Skeletal muscle satellite cell (primary cell): ENCODE measurements around the gene DHX57.
"Not testable (repeated sequence)": the region's sequence is repeated elsewhere in the genome, so short reads cannot be mapped to it uniquely, and the experiment has no call there.

Experiments used
- H3K27me3 ChIP-seq: 2 replicates; pipeline ENCODE4 v1.7.0; 2013; ENCODE audit warnings: low read length; ENCODE audit not compliant: control insufficient read depth, insufficient read depth
- H3K36me3 ChIP-seq: 2 replicates; pipeline ENCODE4 v1.7.0; 2013; ENCODE audit warnings: mild to moderate bottlenecking, control low read depth, low read length; ENCODE audit not compliant: insufficient read depth
- H3K4me1 ChIP-seq: 2 replicates; pipeline ENCODE4 v1.7.0; 2013; ENCODE audit warnings: low read length; ENCODE audit not compliant: control insufficient read depth, insufficient read depth
- H3K4me2 ChIP-seq: 2 replicates; pipeline ENCODE4 v1.7.0; 2013; ENCODE audit warnings: mild to moderate bottlenecking, low read length
- H3K4me3 ChIP-seq: 2 replicates; pipeline ENCODE4 v1.7.0; 2013; ENCODE audit warnings: low read length
- H3K9ac ChIP-seq: 2 replicates; pipeline ENCODE4 v1.7.0; 2013; ENCODE audit warnings: mild to moderate bottlenecking, low read depth, low read length, moderate library complexity
- H3K9me3 ChIP-seq: replicated peaks from 2 replicates; pipeline ENCODE4 v1.7.0; 2013; ENCODE audit warnings: mild to moderate bottlenecking, control low read depth, low read length

DHX57 gene

DNA sequence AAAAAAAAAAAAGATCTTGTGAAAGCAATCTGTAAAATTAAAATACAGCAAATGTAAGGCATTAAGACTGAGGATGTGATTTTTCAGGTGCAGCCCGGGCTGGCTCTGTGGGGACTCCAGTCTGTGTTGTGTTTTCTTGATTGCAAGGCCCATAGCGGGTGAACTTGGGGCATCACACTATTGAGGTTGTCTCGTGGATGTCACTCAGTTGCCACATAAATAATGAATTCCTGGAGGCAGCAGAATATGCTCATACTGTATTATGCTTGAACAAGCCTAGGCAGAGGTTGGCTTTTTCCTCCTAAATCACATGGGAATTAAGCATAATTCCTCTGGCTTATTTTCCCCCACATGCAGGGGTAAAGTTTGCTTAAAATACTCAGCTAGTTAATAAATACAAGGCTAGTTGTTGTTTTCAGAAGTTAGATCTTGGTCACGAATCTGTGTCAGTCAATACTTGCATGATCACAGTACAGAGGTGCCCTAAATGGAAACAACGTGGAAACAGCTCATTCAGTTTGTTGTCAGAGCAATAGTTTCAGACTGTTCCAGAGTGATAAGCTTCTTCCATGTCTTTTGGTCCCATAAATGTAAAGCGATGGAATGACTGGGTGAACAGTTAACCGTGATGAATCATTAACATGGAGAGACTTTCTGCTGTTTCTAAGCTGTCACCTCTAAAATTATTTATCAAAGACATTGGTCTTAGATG is 81.3 kb downstream of the DHX57 start:
- no peak overlapping the region for H3K4me3 ChIP-seq
- peaks cover 6% of the 10 kb centered on the region for H3K36me3 ChIP-seq
- H3K9me3 ChIP-seq, result no peaks in the 10 kb centered on the region
- no peak overlapping the region for H3K9ac ChIP-seq
- H3K27me3 ChIP-seq, result no peaks in the 10 kb centered on the region
- no peaks in the 10 kb centered on the region for H3K4me1 ChIP-seq
- H3K4me2 ChIP-seq, result no peak overlapping the region

DNA sequence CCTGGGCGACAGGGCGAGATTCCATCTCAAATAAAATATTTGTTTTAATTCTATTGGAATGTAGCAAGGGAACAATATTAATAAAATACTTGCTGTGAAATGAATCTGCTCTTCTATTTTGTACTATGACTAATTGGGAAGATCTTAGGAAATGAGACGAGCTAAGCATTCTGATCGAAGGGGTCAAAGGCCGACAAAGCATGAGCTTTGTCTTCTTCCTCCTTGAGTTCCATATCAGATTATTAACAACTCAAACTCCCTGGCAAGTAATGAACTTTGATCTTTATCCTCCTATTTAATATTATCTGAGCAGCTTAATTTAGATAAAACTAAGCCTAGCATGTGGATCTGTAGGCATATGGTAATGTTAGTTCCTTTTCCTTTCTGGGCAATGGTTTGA is 82.2 kb downstream of the DHX57 start:
- Histone ChIP-seq H3K36me3 (peaks cover 6% of the 10 kb centered on the region), H3K27me3 (no peaks in the 10 kb centered on the region), H3K4me1 (no peaks in the 10 kb centered on the region), H3K4me3 (no peak overlapping the region), H3K4me2 (no peak overlapping the region), H3K9ac (no peak overlapping the region), H3K9me3 (no peaks in the 10 kb centered on the region)

DNA sequence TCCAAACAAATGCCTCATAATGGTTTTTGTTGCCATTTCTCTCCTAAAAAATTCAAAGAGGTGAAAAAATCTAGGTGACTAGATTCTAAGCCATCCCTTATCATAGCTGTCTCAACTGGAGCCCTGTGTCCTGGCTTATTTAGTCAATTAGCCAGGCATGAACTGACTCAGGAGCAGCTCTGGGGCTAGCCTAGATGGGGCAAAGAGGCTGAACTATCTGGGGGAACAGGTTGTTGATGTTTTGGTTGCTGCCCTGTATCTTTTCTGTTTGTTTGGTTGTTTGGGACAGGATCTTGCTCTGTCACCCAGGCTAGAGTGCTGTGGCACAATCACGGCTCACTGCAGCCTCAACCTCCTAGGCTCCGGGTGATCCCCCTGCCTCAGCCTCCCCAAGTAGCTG is 83.0 kb downstream of the DHX57 start:
- Histone ChIP-seq H3K9me3 (no peaks in the 10 kb centered on the region), H3K4me1 (no peaks in the 10 kb centered on the region), H3K27me3 (no peaks in the 10 kb centered on the region), H3K4me2 (no peak overlapping the region), H3K36me3 (peaks cover under 1% of the 10 kb centered on the region), H3K4me3 (no peak overlapping the region), H3K9ac (no peak overlapping the region)

DNA sequence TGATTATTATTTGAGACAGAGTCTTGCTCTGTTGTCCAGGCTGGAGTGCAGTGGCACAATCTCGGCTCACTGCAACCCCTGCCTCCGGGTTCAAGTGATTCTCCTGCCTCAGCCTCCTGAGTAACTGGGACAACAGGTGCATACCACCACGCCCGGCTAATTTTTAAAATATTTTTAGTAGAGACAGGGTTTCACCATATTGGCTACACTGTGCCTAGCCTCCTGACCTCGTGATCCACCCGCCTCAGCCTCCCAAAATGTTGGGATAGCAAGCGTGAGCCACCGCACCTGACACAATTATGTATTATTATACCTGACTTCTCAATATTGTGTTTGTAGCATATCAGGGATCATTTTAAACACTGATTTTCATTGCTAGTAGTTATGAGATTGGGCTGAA is 83.4 kb downstream of the DHX57 start:
- not testable (repeated sequence) for H3K36me3 ChIP-seq, H3K27me3 ChIP-seq, H3K9ac ChIP-seq, H3K9me3 ChIP-seq, H3K4me1 ChIP-seq, H3K4me2 ChIP-seq, H3K4me3 ChIP-seq

DNA sequence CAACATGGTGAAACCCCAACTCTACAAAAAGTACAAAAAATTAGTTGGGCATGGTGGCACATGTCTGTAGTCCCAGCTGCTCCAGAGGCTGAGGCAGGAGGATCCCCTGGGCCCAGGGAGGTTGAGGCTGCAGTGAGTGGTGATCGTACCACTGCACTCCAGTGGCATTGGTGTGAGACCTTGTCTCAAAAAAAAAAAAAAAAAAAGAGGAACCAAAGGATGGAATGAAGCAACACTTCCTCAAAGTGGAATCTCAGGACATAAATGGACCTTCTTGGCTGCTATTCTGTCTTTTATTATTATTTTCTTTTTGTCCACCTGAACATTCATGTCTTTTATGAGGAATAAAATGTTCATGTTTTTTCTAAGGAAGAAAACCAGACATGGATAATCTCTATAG is 84.0 kb downstream of the DHX57 start:
- Histone ChIP-seq H3K36me3 (no peaks in the 10 kb centered on the region), H3K27me3 (no peaks in the 10 kb centered on the region), H3K9ac (no peak overlapping the region), H3K4me2 (no peak overlapping the region), H3K9me3 (no peaks in the 10 kb centered on the region), H3K4me3 (no peak overlapping the region), H3K4me1 (no peaks in the 10 kb centered on the region)

DNA sequence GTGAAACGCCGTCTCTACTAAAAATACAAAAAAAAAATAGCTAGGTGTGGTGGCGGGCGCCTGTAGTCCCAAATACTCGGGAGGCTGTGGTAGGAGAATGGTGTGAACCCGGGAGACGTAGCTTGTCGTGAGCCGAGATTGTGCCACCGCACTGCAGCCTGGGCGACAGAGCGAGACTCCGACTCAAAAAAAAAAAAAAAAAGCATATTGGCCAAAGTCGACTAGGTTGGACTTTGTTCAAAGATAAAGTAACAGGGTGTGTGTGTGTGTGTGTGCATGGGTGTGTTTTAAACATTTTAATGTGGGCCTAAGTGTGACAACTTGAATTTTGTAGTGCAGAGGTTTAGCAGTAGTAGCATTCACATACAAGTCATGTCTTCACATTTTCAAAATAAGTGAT is 86.0 kb downstream of the DHX57 start:
- H3K36me3 ChIP-seq, result no peaks in the 10 kb centered on the region
- H3K4me3 ChIP-seq, result no peak overlapping the region
- H3K9ac ChIP-seq, result no peak overlapping the region
- no peaks in the 10 kb centered on the region for H3K4me1 ChIP-seq
- H3K27me3 ChIP-seq, result no peaks in the 10 kb centered on the region
- no peaks in the 10 kb centered on the region for H3K9me3 ChIP-seq
- H3K4me2 ChIP-seq, result no peak overlapping the region

DNA sequence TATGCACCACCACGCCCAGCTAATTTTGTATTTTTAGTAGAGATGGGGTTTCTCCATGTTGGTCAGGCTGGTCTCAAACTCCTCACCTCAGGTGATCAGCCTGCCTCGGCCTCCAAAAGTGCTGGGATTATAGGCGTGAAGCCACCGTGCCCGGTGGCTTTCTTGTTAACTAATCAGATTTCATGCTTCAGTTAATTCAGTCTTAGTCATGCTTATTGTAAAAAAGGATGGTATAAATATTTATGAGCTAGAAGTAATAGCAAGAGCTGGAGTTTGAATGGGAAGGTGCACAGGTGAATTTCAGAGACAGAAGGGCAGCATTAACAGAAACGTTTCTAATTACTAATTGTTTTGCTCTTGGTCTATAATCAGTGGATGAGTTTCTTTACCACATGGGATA is 87.4 kb downstream of the DHX57 start:
- Histone ChIP-seq H3K4me3 (no peak overlapping the region), H3K9me3 (no peaks in the 10 kb centered on the region), H3K27me3 (no peaks in the 10 kb centered on the region), H3K36me3 (no peaks in the 10 kb centered on the region), H3K9ac (no peak overlapping the region), H3K4me2 (no peak overlapping the region), H3K4me1 (no peaks in the 10 kb centered on the region)

DNA sequence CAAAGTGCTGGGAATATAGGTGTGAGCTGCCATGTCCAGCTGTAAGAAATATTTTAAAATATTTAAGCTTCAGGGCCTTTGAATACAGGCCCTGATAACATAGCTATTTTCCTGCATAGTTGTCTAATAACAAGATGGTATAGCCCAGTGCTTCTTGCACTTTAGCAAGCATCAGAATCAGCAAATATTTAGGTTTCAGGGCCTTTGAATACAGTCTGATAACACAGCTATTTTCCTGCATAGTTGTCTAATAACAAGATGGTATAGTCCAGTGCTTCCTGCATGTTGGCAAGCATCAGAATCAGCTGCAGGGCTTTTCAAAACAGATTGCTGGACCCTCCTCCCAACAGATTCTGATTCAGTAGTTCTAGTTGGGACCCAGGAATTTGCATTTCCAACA is 92.1 kb downstream of the DHX57 start:
- no peaks in the 10 kb centered on the region for H3K9me3 ChIP-seq
- no peak overlapping the region for H3K4me2 ChIP-seq
- no peaks in the 10 kb centered on the region for H3K27me3 ChIP-seq
- H3K4me1 ChIP-seq, result peaks cover 4% of the 10 kb centered on the region
- peaks cover 11% of the 10 kb centered on the region for H3K36me3 ChIP-seq
- no peak overlapping the region for H3K4me3 ChIP-seq
- no peak overlapping the region for H3K9ac ChIP-seq

DNA sequence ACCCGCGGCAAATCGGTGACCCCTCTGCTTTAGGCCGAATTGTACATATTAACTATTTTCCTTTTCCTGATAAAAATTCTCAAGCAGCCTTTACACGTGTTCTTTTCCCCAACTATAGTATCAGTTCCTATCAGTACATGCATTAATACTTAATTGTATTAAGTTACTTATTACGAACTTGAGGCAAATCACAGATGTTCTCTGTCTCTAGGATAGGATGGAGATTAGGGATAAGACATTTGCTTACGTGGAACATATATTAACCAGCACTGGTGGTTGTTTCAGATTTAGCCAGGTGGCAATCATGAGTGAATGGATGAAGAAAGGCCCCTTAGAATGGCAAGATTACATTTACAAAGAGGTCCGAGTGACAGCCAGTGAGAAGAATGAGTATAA is 97.0 kb downstream of the DHX57 start:
- Histone ChIP-seq H3K4me1 (peaks cover 4% of the 10 kb centered on the region), H3K4me2 (peak overlapping the region; percentile 85), H3K9ac (peak overlapping the region; percentile 84), H3K36me3 (peaks cover 11% of the 10 kb centered on the region), H3K27me3 (no peaks in the 10 kb centered on the region), H3K4me3 (peak overlapping the region; percentile 76), H3K9me3 (no peaks in the 10 kb centered on the region)

DNA sequence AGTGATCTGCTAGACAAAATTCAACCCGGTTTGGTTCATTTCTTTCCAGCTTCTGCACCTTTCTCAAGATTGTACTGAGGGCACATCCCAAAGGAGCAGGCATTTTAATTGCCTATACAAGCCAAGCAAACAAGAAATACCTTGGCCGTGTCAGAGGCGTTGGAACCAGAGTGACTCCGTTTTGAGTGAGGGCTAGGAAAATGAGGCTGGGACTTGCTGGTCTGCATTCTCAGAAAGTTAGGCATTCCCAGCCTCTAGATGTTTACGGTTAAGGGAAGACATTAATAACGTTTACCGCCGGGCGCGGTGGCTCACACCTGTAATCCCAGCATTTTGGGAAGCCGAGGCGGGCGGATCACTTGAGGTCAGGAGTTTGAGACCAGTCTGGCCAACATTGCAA is 99.2 kb downstream of the DHX57 start:
- Histone ChIP-seq H3K27me3 (no peaks in the 10 kb centered on the region), H3K4me3 (no peak overlapping the region), H3K4me2 (no peak overlapping the region), H3K36me3 (peaks cover 4% of the 10 kb centered on the region), H3K4me1 (peaks cover 11% of the 10 kb centered on the region), H3K9me3 (no peaks in the 10 kb centered on the region), H3K9ac (no peak overlapping the region)

DNA sequence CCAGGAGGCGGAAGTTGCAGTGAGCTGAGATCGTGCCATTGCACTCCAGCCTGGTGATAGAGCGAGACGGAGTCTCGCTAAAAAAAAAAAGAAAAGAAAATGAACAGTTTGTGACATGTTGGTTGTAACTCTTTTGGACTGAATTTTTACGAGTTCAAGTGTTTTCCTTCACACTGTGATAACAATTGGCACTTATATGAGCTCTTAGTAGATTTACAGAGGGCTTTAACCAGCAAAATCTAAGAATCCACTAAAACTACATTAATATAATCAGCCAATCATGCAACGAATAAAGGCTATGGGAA is 99.9 kb downstream of the DHX57 start:
- Histone ChIP-seq H3K27me3 (no peaks in the 10 kb centered on the region), H3K36me3 (no peaks in the 10 kb centered on the region), H3K9me3 (no peaks in the 10 kb centered on the region), H3K9ac (no peak overlapping the region), H3K4me1 (peaks cover 12% of the 10 kb centered on the region), H3K4me2 (no peak overlapping the region), H3K4me3 (no peak overlapping the region)

DNA sequence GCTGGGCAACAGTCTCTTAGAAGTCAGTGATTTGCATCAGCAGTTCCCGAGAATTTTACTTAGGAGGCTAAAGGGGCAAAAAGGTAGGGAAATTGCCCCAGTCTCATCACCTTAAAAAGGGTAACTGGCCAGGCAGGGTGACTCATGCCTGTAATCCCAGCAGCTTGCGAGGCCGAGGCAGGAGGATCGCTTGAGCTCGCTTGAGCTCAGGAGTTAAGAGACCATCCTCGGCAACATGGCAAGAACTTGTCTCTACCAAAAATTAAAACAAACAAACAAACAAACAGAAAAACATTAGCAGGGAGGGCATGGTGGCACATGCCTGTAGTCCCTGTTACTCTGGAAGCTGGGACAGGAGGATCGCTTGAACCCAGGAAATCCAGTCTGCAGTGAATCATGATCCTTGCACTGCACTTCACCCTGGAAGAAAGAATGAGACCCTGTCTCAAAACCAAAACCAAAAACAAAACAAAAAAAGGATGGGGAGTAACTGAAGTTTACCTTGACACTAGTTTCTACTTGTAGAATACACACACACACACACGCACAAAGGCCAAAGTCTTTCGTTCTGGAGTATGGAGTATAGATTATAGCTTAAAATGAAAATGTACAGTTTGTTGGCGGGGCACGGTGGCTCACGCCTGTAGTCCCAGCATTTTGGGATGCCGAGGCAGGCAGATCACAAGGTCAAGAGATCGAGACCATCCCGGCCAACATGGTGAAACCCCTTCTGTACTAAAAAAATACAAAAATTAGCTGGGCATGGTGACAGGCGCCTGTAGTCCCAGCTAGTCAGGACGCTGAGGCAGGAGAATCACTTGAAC is 100.4 kb downstream of the DHX57 start:
- no peak overlapping the region for H3K9ac ChIP-seq
- H3K4me3 ChIP-seq, result no peak overlapping the region
- no peaks in the 10 kb centered on the region for H3K9me3 ChIP-seq
- H3K4me2 ChIP-seq, result no peak overlapping the region
- H3K4me1 ChIP-seq, result peaks cover 12% of the 10 kb centered on the region
- H3K36me3 ChIP-seq, result no peaks in the 10 kb centered on the region
- H3K27me3 ChIP-seq, result no peaks in the 10 kb centered on the region
